ENCODE measurements around the gene JAZF1.

DNA sequence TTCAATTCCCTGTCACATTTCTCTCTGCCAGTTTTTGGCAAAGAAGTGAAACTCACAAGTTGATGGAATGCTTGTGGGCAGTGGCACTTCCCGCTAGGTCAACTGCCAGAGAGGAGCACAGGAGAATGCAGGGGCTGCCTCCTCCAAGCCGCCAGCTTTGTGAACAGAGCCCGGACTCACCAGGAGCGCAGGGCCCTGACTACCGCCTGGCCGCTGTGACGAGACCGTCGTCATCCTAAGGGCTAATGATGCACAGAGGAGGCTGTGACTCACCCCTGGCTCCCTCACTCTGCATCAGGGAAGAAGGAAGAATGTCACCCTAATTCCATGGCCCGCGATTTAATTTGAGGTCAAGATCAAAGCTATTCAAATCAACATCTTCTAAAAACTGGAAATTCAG is 316.7 kb downstream of the JAZF1 start:
- TF ChIP-seq, protein P1, sequence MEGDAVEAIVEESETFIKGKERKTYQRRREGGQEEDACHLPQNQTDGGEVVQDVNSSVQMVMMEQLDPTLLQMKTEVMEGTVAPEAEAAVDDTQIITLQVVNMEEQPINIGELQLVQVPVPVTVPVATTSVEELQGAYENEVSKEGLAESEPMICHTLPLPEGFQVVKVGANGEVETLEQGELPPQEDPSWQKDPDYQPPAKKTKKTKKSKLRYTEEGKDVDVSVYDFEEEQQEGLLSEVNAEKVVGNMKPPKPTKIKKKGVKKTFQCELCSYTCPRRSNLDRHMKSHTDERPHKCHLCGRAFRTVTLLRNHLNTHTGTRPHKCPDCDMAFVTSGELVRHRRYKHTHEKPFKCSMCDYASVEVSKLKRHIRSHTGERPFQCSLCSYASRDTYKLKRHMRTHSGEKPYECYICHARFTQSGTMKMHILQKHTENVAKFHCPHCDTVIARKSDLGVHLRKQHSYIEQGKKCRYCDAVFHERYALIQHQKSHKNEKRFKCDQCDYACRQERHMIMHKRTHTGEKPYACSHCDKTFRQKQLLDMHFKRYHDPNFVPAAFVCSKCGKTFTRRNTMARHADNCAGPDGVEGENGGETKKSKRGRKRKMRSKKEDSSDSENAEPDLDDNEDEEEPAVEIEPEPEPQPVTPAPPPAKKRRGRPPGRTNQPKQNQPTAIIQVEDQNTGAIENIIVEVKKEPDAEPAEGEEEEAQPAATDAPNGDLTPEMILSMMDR (IDR thresholded peaks at IDR 0.05 in 2 of 3, conservative IDR thresholded peaks at IDR 0.05 in 1 of 3; ENCODE audit: insufficient read depth in 2 of 3, low read depth in 1 of 3, low read length in 3 of 3) = no peak
- TF ChIP-seq PCBP1 (IDR thresholded peaks at IDR 0.05; ENCODE audit: low read depth, low read length, poor library complexity, severe bottlenecking) = no peak
- TF ChIP-seq POLR2A (conservative IDR thresholded peaks at IDR 0.05) = no peak
- TF ChIP-seq ZNF584 (CRISPR knock-in tag; IDR thresholded peaks at IDR 0.05; ENCODE audit: low read depth) = no peak
- TF ChIP-seq KHSRP (IDR thresholded peaks at IDR 0.05) = no peak
- no peak for TF ChIP-seq TAL1 (IDR thresholded peaks at IDR 0.05)
- TF ChIP-seq ZNF780A (CRISPR knock-in tag; IDR thresholded peaks at IDR 0.05) = no peak
- TF ChIP-seq, protein P2, sequence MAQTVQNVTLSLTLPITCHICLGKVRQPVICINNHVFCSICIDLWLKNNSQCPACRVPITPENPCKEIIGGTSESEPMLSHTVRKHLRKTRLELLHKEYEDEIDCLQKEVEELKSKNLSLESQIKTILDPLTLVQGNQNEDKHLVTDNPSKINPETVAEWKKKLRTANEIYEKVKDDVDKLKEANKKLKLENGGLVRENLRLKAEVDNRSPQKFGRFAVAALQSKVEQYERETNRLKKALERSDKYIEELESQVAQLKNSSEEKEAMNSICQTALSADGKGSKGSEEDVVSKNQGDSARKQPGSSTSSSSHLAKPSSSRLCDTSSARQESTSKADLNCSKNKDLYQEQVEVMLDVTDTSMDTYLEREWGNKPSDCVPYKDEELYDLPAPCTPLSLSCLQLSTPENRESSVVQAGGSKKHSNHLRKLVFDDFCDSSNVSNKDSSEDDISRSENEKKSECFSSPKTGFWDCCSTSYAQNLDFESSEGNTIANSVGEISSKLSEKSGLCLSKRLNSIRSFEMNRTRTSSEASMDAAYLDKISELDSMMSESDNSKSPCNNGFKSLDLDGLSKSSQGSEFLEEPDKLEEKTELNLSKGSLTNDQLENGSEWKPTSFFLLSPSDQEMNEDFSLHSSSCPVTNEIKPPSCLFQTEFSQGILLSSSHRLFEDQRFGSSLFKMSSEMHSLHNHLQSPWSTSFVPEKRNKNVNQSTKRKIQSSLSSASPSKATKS (CRISPR knock-in tag; IDR thresholded peaks at IDR 0.05) = no peak
- TF ChIP-seq, protein P3, sequence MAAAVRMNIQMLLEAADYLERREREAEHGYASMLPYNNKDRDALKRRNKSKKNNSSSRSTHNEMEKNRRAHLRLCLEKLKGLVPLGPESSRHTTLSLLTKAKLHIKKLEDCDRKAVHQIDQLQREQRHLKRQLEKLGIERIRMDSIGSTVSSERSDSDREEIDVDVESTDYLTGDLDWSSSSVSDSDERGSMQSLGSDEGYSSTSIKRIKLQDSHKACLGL (CRISPR knock-in tag; IDR thresholded peaks at IDR 0.05; ENCODE audit: borderline replicate concordance, poor library complexity, severe bottlenecking) = no peak
- TF ChIP-seq ARNT (IDR thresholded peaks at IDR 0.05) = no peak
- TF ChIP-seq, protein P4, sequence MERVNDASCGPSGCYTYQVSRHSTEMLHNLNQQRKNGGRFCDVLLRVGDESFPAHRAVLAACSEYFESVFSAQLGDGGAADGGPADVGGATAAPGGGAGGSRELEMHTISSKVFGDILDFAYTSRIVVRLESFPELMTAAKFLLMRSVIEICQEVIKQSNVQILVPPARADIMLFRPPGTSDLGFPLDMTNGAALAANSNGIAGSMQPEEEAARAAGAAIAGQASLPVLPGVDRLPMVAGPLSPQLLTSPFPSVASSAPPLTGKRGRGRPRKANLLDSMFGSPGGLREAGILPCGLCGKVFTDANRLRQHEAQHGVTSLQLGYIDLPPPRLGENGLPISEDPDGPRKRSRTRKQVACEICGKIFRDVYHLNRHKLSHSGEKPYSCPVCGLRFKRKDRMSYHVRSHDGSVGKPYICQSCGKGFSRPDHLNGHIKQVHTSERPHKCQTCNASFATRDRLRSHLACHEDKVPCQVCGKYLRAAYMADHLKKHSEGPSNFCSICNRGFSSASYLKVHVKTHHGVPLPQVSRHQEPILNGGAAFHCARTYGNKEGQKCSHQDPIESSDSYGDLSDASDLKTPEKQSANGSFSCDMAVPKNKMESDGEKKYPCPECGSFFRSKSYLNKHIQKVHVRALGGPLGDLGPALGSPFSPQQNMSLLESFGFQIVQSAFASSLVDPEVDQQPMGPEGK (CRISPR knock-in tag; IDR thresholded peaks at IDR 0.05; ENCODE audit: borderline replicate concordance) = no peak
- TF ChIP-seq SMAD4 (CRISPR knock-in tag; conservative IDR thresholded peaks at IDR 0.05) = no peak
- no peak for TF ChIP-seq HDAC6 (IDR thresholded peaks at IDR 0.05; ENCODE audit: low read depth, low read length)

Data from K562 (cell line).